GM19043 (cell line): ENCODE results near the gene PCSK5.
"Not testable (repeated sequence)": the region's sequence is repeated elsewhere in the genome, so short reads cannot be mapped to it uniquely, and the experiment has no call there.

ENCODE experiments used
- ATAC-seq: cut with Tn5 transposase; IDR thresholded peaks from one replicate; pipeline ENCODE4 v1.9.1; 2021; ENCODE audit warnings: low read depth; ENCODE audit not compliant: unreplicated experiment

The PCSK5 gene

GRCh38 chr9:76038431-76038830, 148.0 kb downstream of the PCSK5 start:
- ATAC-seq, result no peak

GRCh38 chr9:76044266-76044819, 153.9 kb downstream of the PCSK5 start:
- no peak for ATAC-seq

GRCh38 chr9:76045221-76045620, 154.7 kb downstream of the PCSK5 start:
- ATAC-seq, result no peak

GRCh38 chr9:76049341-76049740, 158.9 kb downstream of the PCSK5 start:
- ATAC-seq, result no peak

GRCh38 chr9:76067696-76068095, 177.2 kb downstream of the PCSK5 start:
- ATAC-seq, result no peak

GRCh38 chr9:76077537-76077936, 187.1 kb downstream of the PCSK5 start:
- no peak for ATAC-seq

GRCh38 chr9:76081281-76081680, 190.8 kb downstream of the PCSK5 start:
- ATAC-seq, result not testable (repeated sequence)

- ATAC-seq, result no peak
Measured at GRCh38 chr9:76082057-76082456, 191.6 kb downstream of the PCSK5 start.

GRCh38 chr9:76085596-76085995, 195.1 kb downstream of the PCSK5 start:
- no peak for ATAC-seq

GRCh38 chr9:76086539-76086938, 196.1 kb downstream of the PCSK5 start:
- ATAC-seq, result no peak

GRCh38 chr9:76087976-76088375, 197.5 kb downstream of the PCSK5 start:
- no peak for ATAC-seq

GRCh38 chr9:76090330-76090729, 199.9 kb downstream of the PCSK5 start:
- ATAC-seq, result no peak

GRCh38 chr9:76090909-76091308, 200.4 kb downstream of the PCSK5 start:
- no peak for ATAC-seq

- no peak for ATAC-seq
Measured at GRCh38 chr9:76092572-76092971, 202.1 kb downstream of the PCSK5 start.

- no peak for ATAC-seq
Measured at GRCh38 chr9:76095585-76095984, 205.1 kb downstream of the PCSK5 start.

- ATAC-seq, result no peak
Measured at GRCh38 chr9:76099516-76099915, 209.0 kb downstream of the PCSK5 start.

- no peak for ATAC-seq
Measured at GRCh38 chr9:76101075-76101474, 210.6 kb downstream of the PCSK5 start.

GRCh38 chr9:76101491-76101890, 211.0 kb downstream of the PCSK5 start:
- no peak for ATAC-seq

- ATAC-seq, result no peak
Measured at GRCh38 chr9:76101947-76102346, 211.5 kb downstream of the PCSK5 start.

GRCh38 chr9:76103531-76104315, 213.2 kb downstream of the PCSK5 start:
- ATAC-seq, result no peak

GRCh38 chr9:76107482-76107881, 217.0 kb downstream of the PCSK5 start:
- no peak for ATAC-seq

- ATAC-seq, result no peak
Measured at GRCh38 chr9:76109953-76110352, 219.5 kb downstream of the PCSK5 start.
